OCI-M2 (cell line): ENCODE results near the gene EHD3.

Experiments
- DNase-seq: peaks from one replicate; lab custom pipeline; 2025; ENCODE audit not compliant: unreplicated experiment; lab: John Stamatoyannopoulos, UW

The EHD3 gene

DNA sequence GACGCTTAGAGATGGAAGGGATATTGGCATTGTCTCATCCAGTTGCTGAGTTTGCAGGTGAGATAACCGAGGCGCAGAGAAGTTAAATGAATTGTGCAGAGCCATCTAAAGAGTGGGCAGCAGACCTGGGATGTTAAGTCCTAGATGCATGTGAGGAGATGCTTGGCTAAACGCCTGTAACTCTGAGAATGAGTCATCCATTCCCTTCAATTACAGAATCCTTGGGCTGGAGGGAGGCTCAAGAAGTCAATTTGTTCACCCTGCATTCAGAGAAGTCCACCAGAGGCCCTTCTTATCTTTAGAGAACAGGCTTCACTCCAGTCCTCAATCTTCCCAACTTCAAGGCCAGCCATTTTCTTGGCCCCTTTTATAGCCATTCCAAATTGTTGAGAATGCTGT lies 1.6 kb downstream of the EHD3 start:
- no peak for DNase-seq

DNA sequence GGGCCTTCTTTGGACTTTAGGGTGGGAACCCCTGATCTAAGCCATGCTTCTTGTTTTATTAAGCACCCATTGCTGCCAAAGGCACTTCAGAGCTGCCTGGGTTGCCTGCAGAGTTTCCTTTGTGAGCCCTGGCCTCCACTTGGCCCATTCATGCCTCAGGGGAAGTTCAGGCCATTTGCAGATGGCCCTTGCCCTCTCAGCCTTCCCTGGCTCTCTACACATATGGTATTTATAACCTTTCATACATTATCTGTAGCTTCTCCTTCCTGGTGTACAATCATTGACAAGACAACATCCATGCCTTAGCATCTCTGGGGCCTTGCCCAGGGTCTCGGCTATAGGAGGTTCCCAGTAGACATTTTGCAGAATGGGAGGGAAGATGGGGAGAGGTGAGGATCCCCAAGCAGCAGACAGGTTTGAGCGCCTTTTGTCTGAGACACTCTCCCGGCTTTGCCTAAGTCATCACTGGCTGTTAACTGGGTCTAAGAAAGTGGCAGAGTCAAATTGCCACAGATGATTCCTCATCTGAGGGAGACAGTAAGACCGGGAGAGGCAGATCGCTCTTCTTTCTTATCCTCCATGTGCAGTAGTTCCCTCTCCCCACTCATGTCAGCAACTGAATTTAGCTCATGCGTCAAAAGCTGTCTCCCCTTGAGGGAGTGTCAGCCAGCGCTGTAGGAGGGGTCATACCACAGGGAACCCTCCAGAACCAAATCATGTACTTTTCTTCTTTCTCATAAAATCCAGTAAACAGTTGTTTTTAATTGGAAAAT lies 2.7 kb downstream of the EHD3 start:
- DNase-seq = no peak

DNA sequence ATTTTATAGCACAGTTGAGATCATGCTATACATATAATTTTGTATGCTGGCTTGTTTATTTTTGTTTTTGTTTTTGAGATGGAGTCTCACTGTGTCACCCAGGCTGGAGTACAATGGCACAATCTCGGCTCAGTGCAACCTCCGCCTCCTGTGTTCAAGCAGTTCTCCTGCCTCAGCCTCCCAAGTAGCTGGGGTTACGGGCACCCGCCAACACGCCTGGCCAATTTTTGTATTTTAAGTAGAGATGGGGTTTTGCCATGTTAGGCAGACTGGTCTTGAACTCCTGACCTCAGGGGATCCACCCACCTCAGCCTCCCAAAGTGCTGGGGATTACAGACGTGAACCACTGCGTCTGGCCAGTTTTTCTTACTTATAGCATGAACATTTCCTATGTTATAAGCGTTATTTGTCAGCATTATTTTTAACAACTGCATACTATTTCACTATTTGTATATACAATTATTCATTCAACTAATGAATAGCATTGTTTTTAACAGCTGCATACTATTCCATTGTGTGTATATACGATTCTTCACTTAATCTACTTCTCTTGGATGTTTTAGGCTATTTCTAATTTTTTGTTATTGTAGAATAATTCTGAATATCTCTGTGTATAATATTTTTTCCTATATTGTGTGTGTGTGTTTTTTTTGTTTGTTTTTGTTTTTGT lies 3.5 kb downstream of the EHD3 start:
- DNase-seq = no peak

DNA sequence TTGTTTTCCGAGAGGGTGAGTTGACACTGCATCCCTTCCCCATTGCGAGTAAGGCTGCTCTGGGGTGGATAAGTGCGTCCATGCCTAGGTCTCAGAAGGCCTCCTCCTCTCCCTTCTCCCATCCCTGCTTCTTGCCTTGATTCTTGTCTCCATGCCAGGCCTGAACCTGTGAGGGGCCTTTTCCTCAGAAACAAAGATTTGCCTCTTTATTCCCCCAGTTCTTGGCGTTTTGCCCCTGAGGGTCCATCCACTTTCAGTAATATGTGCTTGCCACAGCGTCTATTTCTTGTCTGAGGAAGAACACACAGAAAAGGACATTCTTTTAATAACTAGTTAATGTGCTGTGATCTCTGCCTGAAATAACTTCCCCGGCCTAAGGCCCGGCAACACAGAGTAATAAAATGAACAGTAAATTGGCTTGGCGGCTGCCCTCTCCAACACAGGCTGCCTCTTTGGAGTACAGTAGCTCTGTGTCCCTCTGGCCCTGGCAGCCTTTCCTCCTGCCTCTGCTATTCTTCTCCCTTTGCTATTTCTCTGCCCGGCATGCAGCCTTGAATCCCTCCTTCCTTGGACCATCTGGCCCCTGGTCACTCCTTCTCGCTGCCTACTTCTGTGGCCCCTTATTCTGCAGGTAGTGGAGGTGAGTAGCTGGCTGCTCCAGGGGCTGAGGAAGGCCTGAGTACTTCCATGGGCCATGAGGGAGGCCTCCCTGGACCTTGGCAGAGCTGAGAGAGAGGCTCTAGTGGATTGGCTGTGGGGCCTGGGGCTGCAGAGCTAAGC lies 4.4 kb downstream of the EHD3 start:
- DNase-seq = no peak

DNA sequence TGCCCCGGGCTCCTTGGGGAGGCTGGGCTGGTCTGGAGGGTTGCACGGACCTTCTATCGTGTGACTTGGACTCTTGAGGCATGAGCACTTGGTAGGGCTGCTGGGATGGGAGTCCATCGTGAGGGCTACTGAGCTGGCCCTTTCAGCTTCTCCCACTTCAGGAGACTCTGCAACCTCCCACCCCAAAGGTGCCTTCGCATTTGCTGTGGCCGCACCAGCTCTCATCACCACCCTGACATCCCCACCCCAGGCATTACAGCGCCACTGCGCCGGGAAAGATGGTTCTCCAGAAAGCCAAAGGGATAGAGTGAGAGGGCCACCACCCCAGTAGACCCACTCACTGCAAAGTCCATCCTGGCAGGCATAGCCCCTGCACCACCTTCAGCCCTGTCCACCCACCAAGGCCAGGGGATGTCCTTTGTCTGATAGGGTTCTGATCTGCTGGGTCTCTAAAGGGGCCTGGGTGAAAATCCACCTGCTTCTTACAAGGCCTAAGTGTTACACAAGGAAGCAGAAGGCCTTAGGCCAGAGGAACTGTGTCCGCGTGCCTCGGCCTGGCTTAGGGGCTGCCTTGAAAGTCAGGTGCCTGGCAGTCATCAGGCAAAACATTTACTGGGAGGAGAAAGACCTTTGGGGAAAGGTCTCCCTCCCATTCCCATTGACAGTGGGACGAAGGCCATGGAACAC lies 5.1 kb downstream of the EHD3 start:
- no peak for DNase-seq

DNA sequence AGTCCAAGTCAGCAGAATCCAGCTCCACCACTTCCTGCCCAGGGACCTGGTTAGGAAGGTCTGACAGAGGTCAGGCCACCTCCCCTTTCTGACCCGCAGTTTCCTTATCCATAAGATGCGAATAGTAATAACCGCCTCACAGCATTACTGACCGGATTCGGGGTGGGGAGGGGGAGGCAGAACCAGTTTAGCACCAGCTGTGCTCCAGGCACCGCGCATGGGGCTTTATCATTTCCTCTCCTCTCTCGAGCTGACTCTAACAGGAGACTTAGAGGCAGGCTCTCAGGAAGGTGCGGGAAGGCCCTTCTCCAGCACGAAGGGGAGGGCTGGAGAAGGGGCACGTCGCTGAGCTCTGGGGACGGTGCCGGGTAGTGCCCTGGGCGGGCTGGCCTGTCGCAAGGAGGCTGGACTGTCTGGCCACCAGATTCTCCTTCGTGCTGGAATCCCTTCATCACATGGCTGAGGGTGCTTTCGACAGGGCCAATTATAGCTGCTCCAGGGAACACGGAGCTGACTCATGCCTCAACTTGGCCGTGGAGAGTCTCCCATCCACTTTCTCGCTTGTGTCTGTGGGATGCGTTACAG lies 5.7 kb downstream of the EHD3 start:
- DNase-seq = no peak

DNA sequence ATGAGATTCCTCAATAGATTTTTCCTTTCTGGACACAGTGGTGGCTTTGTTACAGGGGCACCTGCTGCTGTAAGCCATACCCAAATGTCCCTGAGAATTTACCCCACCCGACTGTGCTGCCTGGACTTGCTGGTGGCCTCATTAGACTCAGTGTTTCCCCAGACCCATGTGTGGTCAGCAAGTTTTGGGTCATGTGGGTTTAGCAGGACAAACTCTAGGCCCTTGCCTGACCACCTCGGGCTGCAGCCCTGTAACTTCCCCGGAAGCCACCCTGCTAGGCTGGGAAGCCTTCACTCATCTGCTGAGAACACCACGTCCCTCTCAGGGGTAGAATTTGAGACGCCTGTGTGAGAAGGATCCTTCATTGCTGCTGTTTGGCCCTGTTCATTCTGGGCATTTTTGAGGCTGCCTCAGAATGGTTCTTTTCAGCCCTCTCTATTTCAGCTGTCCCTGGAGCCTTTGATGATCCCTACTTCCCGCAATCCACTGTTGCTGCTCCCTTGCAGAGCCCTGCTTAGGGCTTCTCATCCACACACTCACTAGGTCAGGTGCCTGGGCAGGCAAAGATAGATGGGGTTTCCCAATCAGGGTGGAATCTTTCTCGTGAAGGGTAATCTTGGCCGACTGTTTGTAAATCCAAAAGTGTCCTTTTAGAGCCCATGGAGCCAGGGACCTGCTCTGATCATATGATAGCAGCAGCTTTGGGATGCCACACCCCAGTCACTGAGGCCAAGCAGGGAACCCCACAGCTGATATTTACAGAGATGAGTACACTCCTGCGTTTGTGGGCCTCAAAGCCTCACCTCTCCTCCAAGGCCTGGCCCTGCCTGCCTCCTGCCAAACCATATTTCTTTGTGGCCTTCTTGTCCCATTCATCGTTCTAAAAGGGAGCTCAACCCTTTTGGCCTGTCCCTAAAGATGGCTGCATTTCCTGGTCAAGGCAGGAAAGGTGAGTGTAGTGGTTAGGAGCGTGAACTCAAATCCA lies 6.7 kb downstream of the EHD3 start:
- DNase-seq = no peak

DNA sequence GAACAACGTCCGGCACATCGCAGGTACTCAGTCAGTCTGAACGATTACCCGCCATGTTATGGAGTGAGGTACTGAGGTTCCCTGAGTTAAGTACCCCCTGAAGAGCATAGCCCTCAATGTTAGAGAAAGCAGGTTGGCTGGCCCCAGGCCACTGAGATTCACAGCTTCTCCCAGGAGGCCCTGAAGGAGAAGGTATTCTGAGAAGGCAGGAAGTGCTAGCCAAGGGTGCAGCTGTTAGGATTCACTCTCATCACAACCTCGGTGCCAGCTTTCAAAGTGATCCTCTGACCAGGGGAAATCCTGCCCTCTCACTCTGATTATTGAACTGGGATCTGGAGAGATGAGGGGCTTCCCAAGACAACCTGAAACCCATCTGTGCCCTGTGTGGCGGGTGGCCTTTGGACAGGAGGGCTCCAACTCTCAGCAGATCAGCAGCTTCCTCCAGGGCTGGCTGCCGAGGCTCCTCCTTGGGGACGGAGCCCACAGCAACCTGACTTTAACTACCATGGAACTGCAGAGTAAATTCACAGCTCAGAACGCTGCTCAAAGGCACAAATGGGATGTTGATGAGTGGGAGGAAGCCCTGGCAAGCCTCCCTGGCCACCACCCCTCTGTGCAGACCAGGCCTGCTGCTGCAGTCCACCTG lies 7.8 kb downstream of the EHD3 start:
- no peak for DNase-seq

DNA sequence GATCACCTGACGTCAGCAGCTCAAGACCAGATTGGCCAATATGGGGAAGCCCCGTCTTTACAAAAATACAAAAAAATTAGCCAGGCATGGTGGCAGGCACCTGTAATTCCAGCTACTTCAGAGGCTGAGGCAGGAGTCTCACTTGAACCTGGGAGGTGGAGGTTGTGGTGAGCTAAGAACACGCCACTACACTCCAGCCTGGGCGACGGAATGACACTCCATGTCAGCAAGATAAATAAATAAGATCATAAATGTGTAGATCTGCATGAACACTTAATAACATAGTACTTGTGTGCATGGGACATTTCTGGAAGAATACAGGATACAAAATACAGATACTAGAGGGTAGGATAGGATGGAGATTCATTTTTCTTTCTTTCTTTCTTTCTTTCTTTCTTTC lies 9.1 kb downstream of the EHD3 start:
- no peak for DNase-seq

DNA sequence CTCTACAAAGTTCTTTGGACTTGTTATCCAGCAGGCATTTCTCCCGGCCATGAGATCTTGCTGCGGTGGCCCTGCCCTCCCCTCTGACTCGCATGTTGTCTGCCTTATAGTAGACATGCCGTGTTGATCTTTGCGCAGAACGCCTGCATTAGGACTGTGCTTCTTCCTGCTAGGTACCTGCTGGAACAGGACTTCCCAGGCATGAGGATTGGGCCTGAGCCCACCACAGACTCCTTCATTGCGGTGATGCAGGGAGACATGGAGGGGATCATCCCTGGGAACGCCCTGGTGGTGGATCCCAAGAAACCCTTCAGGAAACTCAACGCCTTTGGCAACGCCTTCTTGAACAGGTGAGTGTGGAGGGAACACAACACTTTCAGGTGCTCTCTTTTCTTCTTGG lies 10.1 kb downstream of the EHD3 start:
- no peak for DNase-seq

DNA sequence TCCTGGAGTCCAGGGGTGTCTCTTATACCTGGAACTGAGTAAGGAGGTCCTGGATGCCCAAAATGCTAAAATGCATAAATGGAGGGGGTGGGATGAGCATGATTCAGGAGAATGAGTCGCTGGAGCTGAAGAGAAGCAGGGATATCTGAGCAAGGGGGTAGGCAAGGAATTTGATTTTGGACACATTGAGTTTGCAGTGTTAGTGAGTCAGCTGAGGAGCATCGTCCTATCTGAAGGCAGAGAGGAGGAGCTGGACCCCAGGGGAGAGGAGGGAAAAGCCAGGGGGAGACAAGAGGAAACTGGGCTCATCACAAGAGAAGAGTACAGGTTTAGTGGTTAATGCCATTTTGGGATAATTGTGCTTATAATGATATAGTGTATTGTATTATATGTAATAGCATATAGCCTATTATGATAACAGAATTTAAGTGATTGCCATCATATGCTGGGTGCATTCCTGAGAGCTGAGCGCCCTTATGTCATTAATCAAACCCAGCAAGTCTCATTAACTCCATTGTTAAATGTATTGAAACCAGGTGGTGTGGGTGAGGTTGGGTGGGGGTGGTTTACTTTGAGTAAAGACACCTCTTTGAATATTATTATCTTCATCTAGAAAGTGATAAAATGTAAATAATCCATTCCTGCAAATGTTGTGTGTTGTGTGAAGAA lies 12.4 kb downstream of the EHD3 start:
- no peak for DNase-seq

DNA sequence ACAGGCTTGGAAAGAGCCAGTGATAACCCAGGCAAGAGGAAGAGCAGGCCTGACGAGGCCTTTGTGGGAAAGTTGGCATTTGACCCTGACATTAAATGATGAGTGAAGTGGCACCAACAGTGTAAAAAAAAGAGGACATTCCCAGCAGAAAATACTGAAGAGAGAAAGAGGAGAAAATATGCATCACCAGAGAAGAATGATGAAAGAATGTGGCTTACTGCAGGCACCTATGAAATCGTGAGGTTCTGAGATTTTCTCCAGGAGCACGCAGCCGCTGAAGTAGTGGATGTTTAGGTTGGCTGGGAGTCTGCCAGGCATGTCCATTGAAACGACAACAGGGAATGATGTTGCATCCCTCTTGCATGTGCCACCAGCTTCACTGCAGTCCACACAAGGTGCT lies 13.8 kb downstream of the EHD3 start:
- DNase-seq = no peak

DNA sequence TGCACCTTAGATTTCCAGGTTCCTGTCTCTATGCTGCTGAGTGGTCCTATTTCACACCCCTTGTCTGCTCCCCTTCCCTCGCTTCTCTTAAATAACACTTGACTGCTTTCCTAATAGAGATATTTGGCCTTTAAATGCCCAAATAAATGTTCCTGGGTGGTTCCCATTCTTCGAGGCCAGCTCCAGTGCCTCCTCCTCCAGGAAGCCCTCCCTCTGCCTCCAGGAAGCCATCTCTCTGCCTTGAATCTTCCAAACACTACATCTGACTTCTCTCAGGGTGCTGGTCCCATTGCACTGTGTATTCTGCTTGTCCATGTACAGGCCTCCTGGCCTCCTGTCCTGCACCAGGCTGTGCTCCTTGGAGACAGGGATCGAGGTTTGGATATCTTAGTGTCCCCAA lies 14.2 kb downstream of the EHD3 start:
- no peak for DNase-seq

DNA sequence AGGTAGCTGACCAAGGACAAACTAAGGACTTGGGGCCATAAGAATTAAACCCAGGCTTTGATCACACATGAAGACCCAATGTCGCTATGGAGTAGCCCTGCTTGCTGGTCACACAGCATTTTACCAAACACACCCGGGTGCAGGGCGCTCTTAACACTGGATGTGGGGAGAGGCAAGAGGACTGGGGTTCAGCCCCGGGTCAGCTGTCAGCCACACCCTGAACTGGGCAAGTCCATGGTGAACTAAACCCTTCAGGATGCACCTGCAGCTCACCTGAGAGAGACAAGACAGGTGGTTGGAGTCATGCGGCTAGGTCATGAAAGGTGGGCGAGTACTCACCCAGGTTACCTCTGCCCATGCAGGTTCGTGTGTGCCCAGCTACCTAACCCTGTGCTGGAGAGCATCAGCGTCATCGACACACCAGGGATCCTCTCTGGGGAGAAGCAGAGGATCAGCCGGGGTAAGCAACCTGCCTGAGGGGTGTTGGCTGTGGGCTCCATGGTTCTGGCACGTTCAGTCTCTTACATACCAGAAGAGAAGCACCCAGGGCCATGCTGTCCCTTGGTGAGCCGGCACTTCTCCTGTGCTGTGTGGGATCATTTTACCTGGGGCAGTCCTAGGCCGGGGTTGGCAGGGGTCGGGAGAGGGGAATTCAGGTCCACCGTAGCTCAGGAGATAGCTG lies 15.2 kb downstream of the EHD3 start:
- no peak for DNase-seq

DNA sequence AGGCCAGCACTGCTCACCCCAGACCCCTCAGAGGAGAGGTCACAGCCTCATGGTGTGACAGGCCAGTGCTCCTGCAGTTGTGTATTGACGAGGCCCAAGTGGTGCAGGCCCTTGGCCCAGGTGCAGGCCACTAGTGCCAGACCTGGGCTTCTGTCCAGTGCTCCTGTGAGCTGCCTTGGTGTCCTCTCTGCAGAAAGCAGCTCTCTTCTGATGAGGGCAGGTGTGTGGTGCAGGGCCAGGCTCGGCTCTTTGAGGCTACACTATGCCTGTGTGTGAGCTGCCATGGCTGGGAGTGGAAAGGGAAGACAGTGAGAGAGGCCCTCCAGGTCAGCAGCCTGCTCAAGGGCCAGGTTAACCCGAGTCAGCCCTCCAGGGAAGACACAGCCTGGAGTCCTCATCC lies 17.1 kb downstream of the EHD3 start:
- DNase-seq = no peak

DNA sequence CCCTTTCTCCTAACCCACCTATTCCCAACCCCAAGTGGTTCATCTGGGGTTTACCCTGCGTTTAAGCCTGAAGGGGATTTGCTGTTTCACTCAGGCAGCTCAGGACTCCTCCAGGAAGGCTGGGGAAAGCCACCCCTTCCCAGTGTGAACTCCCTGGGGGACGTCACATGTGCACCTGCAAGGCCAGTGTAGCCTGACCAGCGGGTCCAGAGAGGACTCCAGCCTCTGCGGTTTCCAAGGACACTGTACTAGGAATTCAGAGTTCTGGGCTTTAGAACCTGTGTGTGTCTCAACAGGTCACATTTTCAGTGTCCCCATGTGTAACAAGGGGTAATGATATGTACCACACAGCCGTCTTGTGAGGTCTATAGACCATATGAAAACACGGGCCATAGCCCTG lies 17.9 kb downstream of the EHD3 start:
- DNase-seq = no peak

DNA sequence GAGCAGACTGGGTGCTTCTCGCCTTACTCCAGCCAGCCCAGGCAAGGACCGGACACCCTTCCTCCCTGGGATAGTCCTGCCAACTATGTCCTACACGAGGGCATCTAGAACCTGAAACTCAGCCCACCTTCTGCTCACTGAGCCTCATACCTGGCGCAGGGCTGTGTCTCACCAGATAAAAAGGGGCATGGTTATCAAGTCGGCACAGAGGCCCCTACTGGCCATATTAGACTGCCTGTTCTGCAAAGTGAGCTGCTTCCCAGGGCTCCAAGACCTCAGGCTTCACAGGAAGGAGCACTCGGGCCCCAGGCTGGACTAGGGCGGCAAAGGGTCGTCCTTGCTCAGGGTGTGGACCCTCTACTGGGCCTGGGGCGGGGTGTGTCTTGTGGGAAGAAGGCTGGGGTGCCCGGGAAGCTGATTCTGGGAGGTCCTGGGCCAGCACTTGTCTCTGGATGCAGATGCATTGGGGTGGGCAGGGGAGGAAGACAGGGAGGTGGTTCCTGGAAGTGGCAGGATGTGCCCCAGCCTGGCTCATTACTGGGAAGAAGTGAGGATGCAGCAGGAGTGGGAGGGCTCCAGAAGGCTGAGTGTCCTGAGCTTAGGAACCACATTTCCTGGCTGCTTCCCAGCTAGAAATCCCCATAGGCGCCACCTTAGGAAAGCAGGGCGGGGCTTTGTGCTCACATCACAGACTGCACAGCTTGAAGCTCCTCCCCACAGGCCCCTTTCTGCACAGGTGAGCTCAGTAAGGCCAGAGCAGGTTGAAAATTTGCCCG lies 19.6 kb downstream of the EHD3 start:
- DNase-seq = no peak
